ENCODE results near the gene CA10.

CA10 gene

DNA sequence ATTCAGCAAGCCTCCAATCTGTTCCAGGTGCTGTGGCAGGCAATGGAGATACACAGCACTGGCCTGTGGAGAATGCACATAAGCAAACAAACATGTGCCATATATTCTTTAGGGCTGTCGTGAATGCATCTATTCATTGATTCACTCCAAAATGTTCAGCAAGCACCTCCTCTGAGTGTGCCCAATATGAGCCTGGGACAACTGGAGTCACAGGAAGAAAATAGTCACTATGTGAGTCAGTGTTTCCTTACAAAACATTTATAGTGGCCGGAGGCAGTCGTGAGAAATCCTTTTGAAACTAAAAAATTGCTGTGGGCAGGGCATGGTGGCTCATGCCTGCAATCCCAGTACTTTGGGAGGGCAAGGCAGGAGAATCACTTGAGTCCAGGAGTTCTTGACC is 310.1 kb downstream of the CA10 start:
- ChIA-PET CTCF (interaction anchor here (1.4 kb wide), 1 partner anchor 12 kb away, joined by 4 read pairs; no protein-coding TSS in a partner anchor), POLR2A (no interaction called here)
- no peak for DNase-seq (ENCODE audit: low read depth, low spot score)
- no peak for TF ChIP-seq CTCF (IDR thresholded peaks at IDR 0.05; ENCODE audit: insufficient read depth, low read length, missing control alignments)
- H3K4me3 ChIP-seq (ENCODE audit: low read depth, low read length), result no peak overlapping the region

- ChIA-PET CTCF (no interaction called here), POLR2A (no interaction called here)
- H3K4me3 ChIP-seq (ENCODE audit: low read depth, low read length), result no peak overlapping the region
- DNase-seq (ENCODE audit: low read depth, low spot score), result no peak
- no peak for TF ChIP-seq CTCF (IDR thresholded peaks at IDR 0.05; ENCODE audit: insufficient read depth, low read length, missing control alignments)
Measured at GRCh38 chr17:51846566-51846965, 311.9 kb downstream of the CA10 start.

DNA sequence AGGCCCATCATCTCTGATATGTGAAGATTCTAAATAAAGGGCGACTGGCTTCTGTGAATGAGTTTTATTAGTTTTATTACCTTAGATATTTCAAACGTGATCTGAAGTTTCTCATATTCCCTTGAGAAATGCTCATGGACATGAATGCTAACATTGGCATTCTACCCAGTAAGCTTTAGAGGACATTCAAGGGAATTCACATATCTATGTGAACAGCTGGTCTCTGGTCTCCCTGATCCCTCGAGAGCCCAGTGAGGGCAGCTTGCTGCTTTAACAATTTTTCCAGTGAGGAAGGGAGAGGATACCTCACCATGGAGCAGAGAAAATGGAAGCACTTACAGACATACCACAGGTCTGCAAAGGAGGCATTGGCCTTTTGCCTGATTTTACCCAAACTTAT is 312.7 kb downstream of the CA10 start:
- no peak for TF ChIP-seq CTCF (IDR thresholded peaks at IDR 0.05; ENCODE audit: insufficient read depth, low read length, missing control alignments)
- DNase-seq (ENCODE audit: low read depth, low spot score), result no peak
- H3K4me3 ChIP-seq (ENCODE audit: low read depth, low read length), result no peak overlapping the region
- CTCF ChIA-PET, result no interaction called here
- POLR2A ChIA-PET, result no interaction called here

DNA sequence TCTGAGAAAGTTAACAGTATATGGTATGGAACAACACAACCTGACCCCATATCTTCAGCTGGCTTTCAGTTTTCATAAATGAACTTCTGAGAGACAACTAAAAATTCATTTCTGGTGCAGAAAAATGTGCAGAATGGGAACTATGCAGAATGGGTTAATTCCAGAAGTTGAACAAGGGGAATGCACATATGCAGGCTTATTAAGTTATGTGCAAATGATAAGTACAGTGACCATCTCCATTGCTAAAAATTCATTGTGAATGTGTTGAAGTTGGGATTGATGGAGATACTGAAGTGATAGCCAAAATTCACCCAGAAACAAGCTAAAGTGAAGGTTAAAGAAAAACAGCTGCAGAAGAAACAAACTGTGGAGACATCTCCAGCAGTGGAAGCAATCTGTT is 315.8 kb downstream of the CA10 start:
- POLR2A ChIA-PET, result no interaction called here
- no peak for DNase-seq (ENCODE audit: low read depth, low spot score)
- CTCF ChIA-PET, result no interaction called here
- TF ChIP-seq CTCF (IDR thresholded peaks at IDR 0.05; ENCODE audit: insufficient read depth, low read length, missing control alignments), result no peak
- H3K4me3 ChIP-seq (ENCODE audit: low read depth, low read length), result no peak overlapping the region

DNA sequence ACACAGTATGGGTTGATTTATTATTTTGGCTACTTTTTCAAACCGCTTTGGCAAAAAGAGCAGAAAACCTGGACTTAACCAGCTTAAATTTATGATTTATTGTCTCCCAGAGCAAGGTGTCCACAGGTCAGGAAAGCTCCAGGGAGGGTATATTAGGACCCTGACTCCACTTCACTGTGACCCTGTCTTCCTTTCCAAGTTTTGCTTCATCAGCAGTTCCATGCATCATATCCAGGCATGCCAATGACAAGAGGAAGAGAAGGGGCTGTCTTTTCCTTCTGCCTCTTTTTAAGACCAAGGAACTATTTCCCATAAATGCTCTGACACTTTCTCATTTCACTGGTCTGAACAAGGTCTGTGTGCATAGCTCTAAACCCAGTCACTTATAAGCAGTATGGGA is 316.8 kb downstream of the CA10 start:
- CTCF ChIA-PET, result no interaction called here
- no peak for TF ChIP-seq CTCF (IDR thresholded peaks at IDR 0.05; ENCODE audit: insufficient read depth, low read length, missing control alignments)
- DNase-seq (ENCODE audit: low read depth, low spot score), result no peak
- POLR2A ChIA-PET, result no interaction called here
- no peak overlapping the region for H3K4me3 ChIP-seq (ENCODE audit: low read depth, low read length)

GRCh38 chr17:51840688-51841087 is 317.8 kb downstream of the CA10 start:
- H3K4me3 ChIP-seq (ENCODE audit: low read depth, low read length), result no peak overlapping the region
- DNase-seq (ENCODE audit: low read depth, low spot score), result no peak
- ChIA-PET POLR2A (no interaction called here), CTCF (no interaction called here)
- TF ChIP-seq CTCF (IDR thresholded peaks at IDR 0.05; ENCODE audit: insufficient read depth, low read length, missing control alignments), result no peak

Data from AG04449 (cell line).